ENCODE measurements around the gene TAF11L3.
"Not testable (repeated sequence)": the region's sequence is repeated elsewhere in the genome, so short reads cannot be mapped to it uniquely, and the experiment has no call there.

TAF11L3 gene

DNA sequence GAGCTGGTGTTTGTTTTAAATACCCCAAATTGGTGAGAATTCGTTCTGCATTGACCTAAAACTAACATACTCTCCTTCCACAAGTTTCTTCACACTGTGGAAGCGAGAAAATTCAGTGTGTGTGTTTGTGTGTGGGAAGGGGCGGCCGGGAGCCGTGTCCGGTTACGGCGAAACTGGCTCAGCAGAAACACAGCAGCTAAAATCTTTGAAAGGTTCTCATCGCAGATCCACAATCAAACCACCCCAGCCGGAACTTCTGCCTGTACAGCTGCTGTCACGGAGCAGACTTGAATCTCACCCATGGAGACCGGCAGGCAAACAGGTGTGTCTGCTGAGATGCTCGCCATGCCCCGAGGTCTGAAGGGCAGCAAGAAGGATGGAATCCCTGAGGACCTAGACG, at the start of gene TAF11L3:
Gene TAF11L3 (plus strand): TSS at position 301 of the 400 bp plus-strand sequence.
- H3K4me3 ChIP-seq (ENCODE audit: low read depth, low read length), result not testable (repeated sequence)

GRCh38 chr5:17470064-17470463, 48.1 kb upstream of the TAF11L3 start:
- no peak for DNase-seq (ENCODE audit: low read depth)
- no peak overlapping the region for H3K4me3 ChIP-seq (ENCODE audit: low read depth, low read length)

More for the DNA sequence above, at the start of gene TAF11L3:
- DNase-seq (ENCODE audit: low read depth), result not testable (repeated sequence)

DNA sequence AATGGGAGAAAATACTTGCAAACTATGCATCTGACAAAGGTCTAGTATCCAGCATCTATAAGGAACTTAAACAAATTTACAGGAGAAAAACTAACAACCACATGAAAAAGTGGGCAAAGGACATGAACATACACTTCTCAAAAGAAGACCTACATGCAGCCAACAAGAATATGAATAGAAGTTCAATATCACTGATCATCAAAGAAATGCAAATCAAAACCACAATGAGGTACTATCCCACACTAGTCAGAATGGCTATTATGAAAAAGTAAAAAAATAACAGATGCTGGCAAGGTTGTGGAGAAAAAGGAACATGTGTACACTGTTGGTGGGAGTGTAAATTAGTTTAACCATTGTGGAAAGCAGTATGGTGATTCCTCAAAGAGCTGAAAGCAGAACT, 43.1 kb upstream of the TAF11L3 start:
- DNase-seq (ENCODE audit: low read depth), result not testable (repeated sequence)

GRCh38 chr5:17477043-17477442, 41.1 kb upstream of the TAF11L3 start:
- H3K4me3 ChIP-seq (ENCODE audit: low read depth, low read length), result no peak overlapping the region
- DNase-seq (ENCODE audit: low read depth), result no peak

More for the DNA sequence above, 43.1 kb upstream of the TAF11L3 start:
- H3K4me3 ChIP-seq (ENCODE audit: low read depth, low read length), result not testable (repeated sequence)

DNA sequence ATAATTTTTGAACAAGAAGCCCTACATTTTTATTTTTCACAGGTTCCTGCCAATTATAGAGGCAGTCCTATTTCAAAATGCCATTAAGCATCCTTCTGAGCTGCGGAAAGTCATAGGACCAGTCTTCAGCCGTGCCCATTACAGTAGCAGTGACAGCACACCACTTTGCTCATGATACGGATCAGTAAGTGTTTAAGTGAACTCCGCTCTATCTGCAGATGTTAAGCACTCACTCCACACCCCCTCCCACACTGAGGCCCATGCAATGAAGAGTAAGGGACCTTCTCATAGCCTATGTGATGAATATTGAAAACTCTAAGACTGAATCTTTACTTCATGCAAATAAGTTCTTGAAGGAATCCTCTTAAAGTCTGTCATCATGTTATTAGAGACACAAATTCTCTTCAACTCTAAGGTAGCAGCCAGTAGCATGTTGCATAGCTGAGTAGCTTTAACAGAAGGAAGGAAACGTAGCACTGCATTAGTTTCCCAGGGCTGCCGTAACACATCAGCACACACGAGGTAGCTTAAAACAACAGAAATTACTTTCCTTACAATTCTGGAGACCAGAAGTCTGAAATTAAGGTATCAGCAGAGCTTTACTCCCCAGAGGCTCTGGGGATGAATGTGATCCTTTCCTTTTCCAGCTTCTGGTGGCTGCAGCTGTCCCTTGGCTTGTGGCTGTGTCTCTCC, 40.4 kb upstream of the TAF11L3 start:
- no peak overlapping the region for H3K4me3 ChIP-seq (ENCODE audit: low read depth, low read length)

GRCh38 chr5:17481378-17481777, 36.8 kb upstream of the TAF11L3 start:
- no peak for DNase-seq (ENCODE audit: low read depth)
- no peak overlapping the region for H3K4me3 ChIP-seq (ENCODE audit: low read depth, low read length)

More for the DNA sequence above, 40.4 kb upstream of the TAF11L3 start:
- DNase-seq (ENCODE audit: low read depth), result no peak

DNA sequence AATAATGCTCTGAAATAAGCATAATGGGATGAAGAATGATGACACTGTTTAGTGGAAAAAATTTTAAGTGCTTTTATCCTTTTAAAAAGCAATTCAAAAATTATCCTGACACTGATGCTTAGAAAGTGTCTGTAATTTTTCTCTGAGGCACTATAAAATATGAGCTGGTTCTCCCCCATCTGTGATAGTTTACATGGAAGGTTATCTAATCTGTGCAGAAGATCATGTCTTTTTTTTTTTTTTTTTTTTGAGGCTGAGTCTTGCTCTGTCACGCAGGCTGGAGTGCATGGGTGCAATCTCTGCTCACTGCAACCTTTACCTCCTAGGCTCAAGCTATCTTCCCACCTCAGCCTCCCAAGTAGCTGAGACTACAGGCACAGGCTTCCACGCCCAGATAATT, 35.4 kb upstream of the TAF11L3 start:
- H3K4me3 ChIP-seq (ENCODE audit: low read depth, low read length), result no peak overlapping the region
- DNase-seq (ENCODE audit: low read depth), result no peak

DNA sequence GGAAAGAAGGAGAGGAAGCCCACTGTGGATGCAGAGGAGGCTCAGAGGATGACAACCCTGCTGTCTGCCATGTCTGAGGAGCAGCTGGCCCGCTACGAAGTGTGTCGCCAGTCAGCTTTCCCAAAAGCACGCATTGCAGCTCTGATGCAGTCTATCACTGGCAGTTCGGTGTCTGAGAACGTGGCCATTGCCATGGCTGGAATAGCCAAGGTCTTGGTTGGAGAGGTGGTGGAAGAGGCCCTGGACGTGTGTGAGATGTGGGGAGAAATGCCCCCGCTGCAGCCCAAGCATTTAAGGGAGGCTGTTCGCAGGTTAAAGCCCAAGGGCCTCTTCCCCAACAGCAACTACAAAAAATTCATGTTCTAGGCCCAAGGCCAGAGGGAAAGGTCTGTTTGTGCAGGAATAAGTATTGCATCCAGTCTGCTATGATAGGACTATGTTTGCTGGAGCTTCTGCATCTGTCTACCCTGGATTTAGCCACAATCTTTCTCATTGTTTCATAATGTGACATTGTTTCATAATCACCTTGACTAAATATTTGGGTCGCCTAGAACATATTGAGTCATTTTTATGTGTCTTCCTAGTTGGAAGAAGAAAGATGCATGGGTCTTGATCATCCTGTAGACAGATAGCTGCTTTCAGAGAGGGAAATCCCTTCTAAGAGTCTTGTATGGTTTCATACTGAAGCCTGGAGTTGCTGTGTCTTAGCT, 31.5 kb upstream of the TAF11L3 start:
- not testable (repeated sequence) for DNase-seq (ENCODE audit: low read depth); H3K4me3 ChIP-seq (ENCODE audit: low read depth, low read length)

GRCh38 chr5:17487174-17487512, 31.0 kb upstream of the TAF11L3 start:
- DNase-seq (ENCODE audit: low read depth), result no peak
- no peak overlapping the region for H3K4me3 ChIP-seq (ENCODE audit: low read depth, low read length)

DNA sequence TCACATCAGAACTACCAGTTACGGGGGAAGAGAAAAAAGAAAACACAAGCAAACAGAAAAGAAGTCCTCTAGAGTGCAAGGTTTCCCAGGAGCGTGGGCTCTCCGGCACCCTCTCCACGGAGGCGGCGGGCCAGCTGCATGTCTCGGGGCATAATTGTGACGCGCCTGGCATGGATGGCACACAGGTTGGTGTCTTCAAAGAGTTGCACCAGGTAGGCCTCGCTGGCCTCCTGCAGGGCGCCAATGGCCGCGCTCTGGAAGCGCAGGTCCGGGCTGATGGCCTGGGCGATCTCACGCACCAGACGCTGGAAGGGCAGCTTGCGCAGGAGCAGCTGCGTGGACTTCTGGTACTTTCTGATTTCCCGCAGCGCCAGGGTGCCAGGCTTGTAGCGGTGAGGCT, 26.9 kb upstream of the TAF11L3 start:
- H3K4me3 ChIP-seq (ENCODE audit: low read depth, low read length); DNase-seq (ENCODE audit: low read depth): not testable (repeated sequence)

DNA sequence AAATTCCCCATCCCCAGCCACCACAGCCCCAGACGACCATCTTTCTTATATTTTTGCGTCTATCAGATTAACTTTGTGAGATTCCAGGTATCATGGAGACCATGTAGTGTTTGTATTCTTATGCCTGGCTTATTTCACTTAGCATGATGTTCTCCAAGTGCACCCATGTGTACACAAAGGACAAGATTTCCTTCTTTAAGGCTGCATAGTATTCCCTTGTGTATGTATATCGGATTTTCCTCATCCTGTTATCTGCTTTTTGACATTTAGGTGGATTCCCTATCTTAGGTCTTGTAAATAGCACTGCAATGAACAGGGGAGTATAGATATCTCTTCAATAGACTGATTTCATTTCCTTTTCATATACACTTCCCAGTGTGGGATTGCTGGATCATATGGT, 25.4 kb upstream of the TAF11L3 start:
- no peak overlapping the region for H3K4me3 ChIP-seq (ENCODE audit: low read depth, low read length)
- no peak for DNase-seq (ENCODE audit: low read depth)

- H3K4me3 ChIP-seq (ENCODE audit: low read depth, low read length), result no peak overlapping the region
- DNase-seq (ENCODE audit: low read depth), result no peak
Measured at GRCh38 chr5:17497446-17497845, 20.7 kb upstream of the TAF11L3 start.

DNA sequence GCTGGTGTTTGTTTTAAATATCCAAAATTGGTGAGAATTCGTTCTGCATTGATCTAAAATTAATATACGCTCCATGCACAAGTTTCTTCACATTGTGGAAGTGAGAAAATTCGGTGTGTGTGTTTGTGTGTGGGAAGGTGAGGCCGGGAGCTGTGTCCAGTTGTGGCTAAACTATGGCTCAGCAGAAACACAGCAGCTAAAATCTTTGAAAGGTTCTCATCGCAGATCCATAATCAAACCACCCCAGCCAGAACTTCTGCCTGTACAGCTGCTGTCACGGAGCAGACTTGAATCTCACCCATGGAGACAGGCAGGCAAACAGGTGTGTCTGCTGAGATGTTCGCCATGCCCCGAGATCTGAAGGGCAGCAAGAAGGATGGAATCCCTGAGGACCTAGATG, 20.2 kb upstream of the TAF11L3 start, which contains the start of gene TAF11L2:
Gene TAF11L2 (plus strand): TSS at position 301 of the 400 bp plus-strand sequence.
- not testable (repeated sequence) for DNase-seq (ENCODE audit: low read depth); H3K4me3 ChIP-seq (ENCODE audit: low read depth, low read length)

- H3K4me3 ChIP-seq (ENCODE audit: low read depth, low read length), result no peak overlapping the region
- no peak for DNase-seq (ENCODE audit: low read depth)
Measured at GRCh38 chr5:17511775-17512325, 6.3 kb upstream of the TAF11L3 start.

GRCh38 chr5:17517526-17517925, 641 bp upstream of the TAF11L3 start:
- not testable (repeated sequence) for H3K4me3 ChIP-seq (ENCODE audit: low read depth, low read length); DNase-seq (ENCODE audit: low read depth)

DNA sequence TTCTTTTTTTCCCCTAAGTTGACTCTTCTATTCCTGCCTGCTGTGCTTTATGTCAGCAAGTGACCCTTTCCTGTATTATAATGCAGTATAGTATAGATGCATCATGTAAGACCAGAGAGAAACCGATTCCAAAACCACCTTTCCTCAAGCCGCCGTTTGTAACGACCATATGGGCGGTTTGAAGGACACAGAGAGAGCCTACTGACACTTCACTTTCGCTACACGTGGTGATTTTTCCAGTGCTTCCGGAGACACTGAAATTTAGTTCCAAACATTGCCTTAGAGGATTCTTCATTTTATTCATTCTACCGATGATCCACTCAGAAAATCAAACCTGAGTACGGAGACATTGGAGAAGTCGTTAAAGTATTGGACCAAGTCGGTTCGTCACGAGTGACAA, 1.3 kb downstream of the TAF11L3 start:
- DNase-seq (ENCODE audit: low read depth); H3K4me3 ChIP-seq (ENCODE audit: low read depth, low read length): not testable (repeated sequence)

DNA sequence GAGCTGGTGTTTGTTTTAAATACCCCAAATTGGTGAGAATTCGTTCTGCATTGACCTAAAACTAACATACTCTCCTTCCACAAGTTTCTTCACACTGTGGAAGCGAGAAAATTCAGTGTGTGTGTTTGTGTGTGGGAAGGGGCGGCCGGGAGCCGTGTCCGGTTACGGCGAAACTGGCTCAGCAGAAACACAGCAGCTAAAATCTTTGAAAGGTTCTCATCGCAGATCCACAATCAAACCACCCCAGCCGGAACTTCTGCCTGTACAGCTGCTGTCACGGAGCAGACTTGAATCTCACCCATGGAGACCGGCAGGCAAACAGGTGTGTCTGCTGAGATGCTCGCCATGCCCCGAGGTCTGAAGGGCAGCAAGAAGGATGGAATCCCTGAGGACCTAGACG, 3.3 kb downstream of the TAF11L3 start, which contains the start of gene TAF11L4:
Gene TAF11L4 (plus strand): TSS at position 301 of the 400 bp plus-strand sequence.
- not testable (repeated sequence) for DNase-seq (ENCODE audit: low read depth); H3K4me3 ChIP-seq (ENCODE audit: low read depth, low read length)

DNA sequence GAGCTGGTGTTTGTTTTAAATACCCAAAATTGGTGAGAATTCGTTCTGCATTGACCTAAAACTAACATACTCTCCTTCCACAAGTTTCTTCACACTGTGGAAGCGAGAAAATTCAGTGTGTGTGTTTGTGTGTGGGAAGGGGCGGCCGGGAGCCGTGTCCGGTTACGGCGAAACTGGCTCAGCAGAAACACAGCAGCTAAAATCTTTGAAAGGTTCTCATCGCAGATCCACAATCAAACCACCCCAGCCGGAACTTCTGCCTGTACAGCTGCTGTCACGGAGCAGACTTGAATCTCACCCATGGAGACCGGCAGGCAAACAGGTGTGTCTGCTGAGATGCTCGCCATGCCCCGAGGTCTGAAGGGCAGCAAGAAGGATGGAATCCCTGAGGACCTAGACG, 6.8 kb downstream of the TAF11L3 start, which contains the start of gene TAF11L5:
Gene TAF11L5 (plus strand): TSS at position 301 of the 400 bp plus-strand sequence.
- not testable (repeated sequence) for H3K4me3 ChIP-seq (ENCODE audit: low read depth, low read length); DNase-seq (ENCODE audit: low read depth)

- not testable (repeated sequence) for DNase-seq (ENCODE audit: low read depth)
Measured at GRCh38 chr5:17526504-17526903, 8.3 kb downstream of the TAF11L3 start.

DNA sequence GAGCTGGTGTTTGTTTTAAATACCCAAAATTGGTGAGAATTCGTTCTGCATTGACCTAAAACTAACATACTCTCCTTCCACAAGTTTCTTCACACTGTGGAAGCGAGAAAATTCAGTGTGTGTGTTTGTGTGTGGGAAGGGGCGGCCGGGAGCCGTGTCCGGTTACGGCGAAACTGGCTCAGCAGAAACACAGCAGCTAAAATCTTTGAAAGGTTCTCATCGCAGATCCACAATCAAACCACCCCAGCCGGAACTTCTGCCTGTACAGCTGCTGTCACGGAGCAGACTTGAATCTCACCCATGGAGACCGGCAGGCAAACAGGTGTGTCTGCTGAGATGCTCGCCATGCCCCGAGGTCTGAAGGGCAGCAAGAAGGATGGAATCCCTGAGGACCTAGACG, 10.2 kb downstream of the TAF11L3 start, which contains the start of gene TAF11L6:
Gene TAF11L6 (plus strand): TSS at position 301 of the 400 bp plus-strand sequence.
- DNase-seq (ENCODE audit: low read depth); H3K4me3 ChIP-seq (ENCODE audit: low read depth, low read length): not testable (repeated sequence)

More at GRCh38 chr5:17526504-17526903, 8.3 kb downstream of the TAF11L3 start:
- H3K4me3 ChIP-seq (ENCODE audit: low read depth, low read length), result not testable (repeated sequence)
